HG03196 (cell line): ENCODE results near the gene TGFBR1.

Source experiments
- ATAC-seq: cut with Tn5 transposase; IDR thresholded peaks from one replicate; pipeline ENCODE4 v1.9.1; 2021; ENCODE audit not compliant: unreplicated experiment

Gene TGFBR1

GRCh38 chr9:99105152-99106043, 485 bp downstream of the TGFBR1 start:
- ATAC-seq = peak; percentile 58

- no peak for ATAC-seq
Observed at GRCh38 chr9:99106044-99106375, 1.1 kb downstream of the TGFBR1 start.

- ATAC-seq = no peak
Observed at GRCh38 chr9:99107421-99107820, 2.5 kb downstream of the TGFBR1 start.

- no peak for ATAC-seq
Observed at GRCh38 chr9:99108131-99108530, 3.2 kb downstream of the TGFBR1 start.

- no peak for ATAC-seq
Observed at GRCh38 chr9:99109522-99109921, 4.6 kb downstream of the TGFBR1 start.

- no peak for ATAC-seq
Observed at GRCh38 chr9:99112750-99113413, 8.0 kb downstream of the TGFBR1 start.

GRCh38 chr9:99113414-99114048, 8.6 kb downstream of the TGFBR1 start:
- no peak for ATAC-seq

GRCh38 chr9:99114049-99114440, 9.1 kb downstream of the TGFBR1 start:
- ATAC-seq = no peak

GRCh38 chr9:99114846-99115500, 10.1 kb downstream of the TGFBR1 start:
- ATAC-seq = no peak

- no peak for ATAC-seq
Observed at GRCh38 chr9:99116003-99116411, 11.1 kb downstream of the TGFBR1 start.

GRCh38 chr9:99118782-99119466, 14.0 kb downstream of the TGFBR1 start:
- peak; percentile 93 for ATAC-seq

- no peak for ATAC-seq
Observed at GRCh38 chr9:99119976-99120655, 15.2 kb downstream of the TGFBR1 start.

GRCh38 chr9:99121604-99122003, 16.7 kb downstream of the TGFBR1 start:
- no peak for ATAC-seq

- no peak for ATAC-seq
Observed at GRCh38 chr9:99124534-99125255, 19.8 kb downstream of the TGFBR1 start.

- no peak for ATAC-seq
Observed at GRCh38 chr9:99125446-99125845, 20.5 kb downstream of the TGFBR1 start.

- no peak for ATAC-seq
Observed at GRCh38 chr9:99126312-99126711, 21.4 kb downstream of the TGFBR1 start.

- ATAC-seq = no peak
Observed at GRCh38 chr9:99127356-99128132, 22.6 kb downstream of the TGFBR1 start.

- ATAC-seq = no peak
Observed at GRCh38 chr9:99128133-99128406, 23.2 kb downstream of the TGFBR1 start.

- ATAC-seq = no peak
Observed at GRCh38 chr9:99129091-99129490, 24.2 kb downstream of the TGFBR1 start.
